K562 (cell line): Measurements from ENCODE around the gene EWSR1. TPM values are rescaled to one million over a fixed set of nuclear protein-coding genes. Genes with fewer than 3 reads are reported as not detected.

Experiments used
- CHD4 ChIP-seq: fragments of 200-600 bp; sonication (generic); IDR thresholded peaks from 3 replicates; pipeline ENCODE4 v1.6.1; 2012; ENCODE audit warnings: low read depth, mild to moderate bottlenecking, mixed read lengths, low read length, inconsistent platforms; ENCODE audit not compliant: insufficient read depth, insufficient replicate concordance, poor library complexity, severe bottlenecking
- CXXC5 ChIP-seq: fragments of 250-450 bp; sonication (Bioruptor Pico); IDR thresholded peaks from 2 replicates; pipeline ENCODE4 v1.8.0; 2022; ENCODE audit warnings: inconsistent platforms, mild to moderate bottlenecking, moderate library complexity
- ESRRA ChIP-seq: fragments of 450-650 bp; IDR thresholded peaks from 2 replicates; pipeline ENCODE4 v1.6.1; 2014; ENCODE audit warnings: low read depth, mild to moderate bottlenecking, moderate library complexity, borderline replicate concordance
- GATA2 ChIP-seq: sonication (generic); formaldehyde crosslinking; IDR thresholded peaks from 2 replicates; pipeline ENCODE4 v1.4.0; 2020; ENCODE audit warnings: mild to moderate bottlenecking, missing genetic modification reagents
- GTF2A2 ChIP-seq: IDR thresholded peaks from 2 replicates; pipeline ENCODE4 v1.6.1; 2016; ENCODE audit warnings: mild to moderate bottlenecking, missing genetic modification characterization, missing compliant biosample characterization
- GTF2E2 ChIP-seq: fragments of 200-800 bp; sonication (Bioruptor generic); IDR thresholded peaks from 2 replicates; pipeline ENCODE4 v1.6.1; 2016; ENCODE audit warnings: missing genetic modification characterization, missing compliant biosample characterization
- GTF2F1 ChIP-seq: IDR thresholded peaks from 2 replicates; pipeline ENCODE4 v1.6.1; 2011; ENCODE audit warnings: low read depth, low read length, improper control_type of control experiment
- HMGN3 ChIP-seq: IDR thresholded peaks from 2 replicates; pipeline ENCODE4 v1.6.1; 2011; ENCODE audit warnings: borderline replicate concordance, low read depth, mild to moderate bottlenecking, mixed read lengths, low read length; ENCODE audit not compliant: insufficient read length; ENCODE audit errors: extremely low read depth
- KLF10 ChIP-seq: fragments of 250-450 bp; sonication (Bioruptor Pico); IDR thresholded peaks from 2 replicates; pipeline ENCODE4 v1.6.1; 2021; ENCODE audit warnings: matching md5 sums
- NFE2 ChIP-seq: IDR thresholded peaks from 2 replicates; pipeline ENCODE4 v1.6.1; 2014; ENCODE audit warnings: antibody characterized with exemption, low read depth
- NFYB ChIP-seq: IDR thresholded peaks from 2 replicates; pipeline ENCODE4 v1.6.1; 2011; ENCODE audit warnings: mild to moderate bottlenecking, moderate library complexity; ENCODE audit not compliant: insufficient read length; ENCODE audit errors: extremely low read depth
- NONO ChIP-seq, 2 experiments: fragments of 200-400 bp in 1 of 2; fragments of 450-650 bp in 1 of 2; formaldehyde crosslinking in 1 of 2; IDR thresholded peaks; 2 replicates each; pipeline ENCODE4 v1.6.1; 2017; ENCODE audit warnings: low read depth in 2 of 2, mild to moderate bottlenecking in 2 of 2, moderate library complexity in 2 of 2, low read length in 1 of 2
- NUFIP1 ChIP-seq: fragments of 450-650 bp; IDR thresholded peaks from 2 replicates; pipeline ENCODE4 v1.6.1; 2018; ENCODE audit not compliant: partially characterized antibody
- OTX1 ChIP-seq: fragments of 450-650 bp; formaldehyde crosslinking; IDR thresholded peaks from 2 replicates; pipeline ENCODE4 v1.4.0; 2022; ENCODE audit warnings: mild to moderate bottlenecking
- SAFB2 ChIP-seq: fragments of 200-400 bp; formaldehyde crosslinking; IDR thresholded peaks from 2 replicates; pipeline ENCODE4 v1.6.1; 2018; ENCODE audit warnings: borderline replicate concordance, low read length, low read depth, moderate library complexity; ENCODE audit not compliant: severe bottlenecking
- SREBF2 ChIP-seq: sonication (generic); formaldehyde crosslinking; IDR thresholded peaks from 2 replicates; pipeline ENCODE4 v1.4.0; 2020; ENCODE audit warnings: mild to moderate bottlenecking, missing genetic modification reagents
- TAF9B ChIP-seq: fragments of 450-650 bp; IDR thresholded peaks from 2 replicates; pipeline ENCODE4 v1.6.1; 2018; ENCODE audit warnings: mild to moderate bottlenecking; ENCODE audit not compliant: partially characterized antibody
- ZBED1 ChIP-seq: IDR thresholded peaks from 2 replicates; pipeline ENCODE4 v1.6.1; 2014
- ZC3H8 ChIP-seq: fragments of 450-650 bp; IDR thresholded peaks from 2 replicates; pipeline ENCODE4 v1.6.1; 2017
- ZNF324 ChIP-seq: fragments of 250-450 bp; sonication (Bioruptor Pico); IDR thresholded peaks from 2 replicates; pipeline ENCODE4 v1.4.0; 2020; ENCODE audit warnings: mild to moderate bottlenecking
- ZNF584 ChIP-seq: fragments of 200-800 bp; sonication (Bioruptor generic); IDR thresholded peaks from 2 replicates; pipeline ENCODE4 v1.6.1; 2016; ENCODE audit warnings: low read depth, mild to moderate bottlenecking, missing genetic modification characterization, missing compliant biosample characterization
- ZNF79 ChIP-seq: fragments of 250-450 bp; sonication (Bioruptor Pico); IDR thresholded peaks from 2 replicates; pipeline ENCODE4 v1.4.0; 2020; ENCODE audit warnings: low read depth, mild to moderate bottlenecking, moderate library complexity
- polyA plus RNA-seq, 8 experiments: library from polyadenylated mRNA; depleted of rRNA in 4 of 8; stranded (reverse) in 5 of 8; unstranded in 3 of 8; fragments of >200 nt; fragmentation: Nextera tagmentation in 2 of 8; fragmentation: Illumina TruSeq in 1 of 8; extraction: Ambion mirVana in 2 of 8; extraction: Trizol in 1 of 8; gene quantifications; 2 replicates each; pipeline versions ENCODE4 v1.2.1 to v1.2.3, GENCODE V29; 2011 to 2014; ENCODE audit warnings: inconsistent platforms in 1 of 8, missing spikeins in 1 of 8
- total RNA-seq, 7 experiments: library from RNA; depleted of rRNA in 6 of 7; stranded (reverse); fragments of >200 nt in 6 of 7; fragmentation: Illumina TruSeq in 2 of 7; extraction: Trizol in 2 of 7; gene quantifications; 2 replicates each; pipeline versions ENCODE4 v1.2.1 to v1.2.3, GENCODE V29; 2011 to 2021; ENCODE audit warnings: low replicate concordance in 1 of 7
- TF ChIP-seq, protein P1 (sequence below): sonication (generic); formaldehyde crosslinking; IDR thresholded peaks from 2 replicates; pipeline ENCODE4 v1.8.0; 2022; ENCODE audit warnings: missing genetic modification reagents, mild to moderate bottlenecking, borderline replicate concordance
- TF ChIP-seq, protein P2 (sequence below): IDR thresholded peaks from 2 replicates; pipeline ENCODE4 v1.6.1; 2014; ENCODE audit warnings: antibody characterized with exemption
- TF ChIP-seq, protein P3 (sequence below): fragments of 450-650 bp; formaldehyde crosslinking; IDR thresholded peaks from 2 replicates; pipeline ENCODE4 v1.4.0; 2022; ENCODE audit warnings: missing genetic modification characterization

The EWSR1 gene
- total and polyA plus RNA-seq, 9 of the 15 experiments (the other 6 are each of a cell fraction or from before 2014, with no cell fraction given) = 83.3 to 450 (median 239) TPM

DNA sequence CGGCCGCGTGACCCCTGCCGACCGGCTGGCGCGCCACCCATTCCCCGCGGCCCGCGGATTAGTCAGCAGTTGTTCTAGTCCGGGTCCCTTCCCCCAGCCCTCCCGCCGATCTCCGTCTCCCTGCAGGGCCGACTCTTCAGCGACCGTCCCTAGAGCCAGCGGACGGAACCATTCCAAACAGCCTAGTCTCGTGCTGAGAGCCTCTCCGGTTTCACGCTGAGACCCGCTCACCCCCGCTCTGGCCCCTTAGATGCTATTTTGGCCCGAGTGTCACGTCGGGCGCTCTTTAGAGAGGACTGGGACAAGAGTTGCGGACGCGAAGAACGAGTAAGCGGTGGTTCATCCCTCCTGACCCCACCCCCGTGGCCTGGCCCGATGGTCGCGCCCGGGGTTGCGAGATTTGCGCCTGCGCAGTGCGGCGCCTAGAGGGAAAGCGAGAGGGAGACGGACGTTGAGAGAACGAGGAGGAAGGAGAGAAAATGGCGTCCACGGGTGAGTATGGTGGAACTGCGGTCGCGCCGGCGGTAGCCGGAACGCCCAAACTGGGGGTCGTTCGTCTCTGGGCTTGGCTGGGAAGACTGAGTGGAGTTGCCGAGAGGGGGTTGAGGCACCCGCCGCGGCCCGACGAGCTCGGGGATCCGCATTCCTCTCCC lies at the start of gene EWSR1, which contains the start of gene RHBDD3 (continued):
- TF ChIP-seq, protein P1, sequence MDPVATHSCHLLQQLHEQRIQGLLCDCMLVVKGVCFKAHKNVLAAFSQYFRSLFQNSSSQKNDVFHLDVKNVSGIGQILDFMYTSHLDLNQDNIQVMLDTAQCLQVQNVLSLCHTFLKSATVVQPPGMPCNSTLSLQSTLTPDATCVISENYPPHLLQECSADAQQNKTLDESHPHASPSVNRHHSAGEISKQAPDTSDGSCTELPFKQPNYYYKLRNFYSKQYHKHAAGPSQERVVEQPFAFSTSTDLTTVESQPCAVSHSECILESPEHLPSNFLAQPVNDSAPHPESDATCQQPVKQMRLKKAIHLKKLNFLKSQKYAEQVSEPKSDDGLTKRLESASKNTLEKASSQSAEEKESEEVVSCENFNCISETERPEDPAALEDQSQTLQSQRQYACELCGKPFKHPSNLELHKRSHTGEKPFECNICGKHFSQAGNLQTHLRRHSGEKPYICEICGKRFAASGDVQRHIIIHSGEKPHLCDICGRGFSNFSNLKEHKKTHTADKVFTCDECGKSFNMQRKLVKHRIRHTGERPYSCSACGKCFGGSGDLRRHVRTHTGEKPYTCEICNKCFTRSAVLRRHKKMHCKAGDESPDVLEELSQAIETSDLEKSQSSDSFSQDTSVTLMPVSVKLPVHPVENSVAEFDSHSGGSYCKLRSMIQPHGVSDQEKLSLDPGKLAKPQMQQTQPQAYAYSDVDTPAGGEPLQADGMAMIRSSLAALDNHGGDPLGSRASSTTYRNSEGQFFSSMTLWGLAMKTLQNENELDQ (CRISPR knock-in tag) = no peak
- TF ChIP-seq ZC3H8 (no peak), ZNF324 (CRISPR knock-in tag) (no peak), NFE2 (peak; percentile 80), CXXC5 (CRISPR knock-in tag) (peak; percentile 56), GATA2 (CRISPR knock-in tag) (no peak), GTF2F1 (0 out of 2 replicates have a peak, but pooled peaks have one; percentile 8), SAFB2 (no peak), OTX1 (no peak), ZBED1 (0 out of 2 replicates have a peak, but pooled peaks have one; percentile 11), SREBF2 (CRISPR knock-in tag) (no peak), GTF2E2 (0 out of 2 replicates have a peak, but pooled peaks have one; percentile 13), NUFIP1 (no peak), ZNF79 (CRISPR knock-in tag) (no peak), CHD4 (no peak), KLF10 (CRISPR knock-in tag) (no peak), TAF9B (peak; percentile 85), ESRRA (no peak; the same call in 1 of the 2 replicates), NONO (IDR thresholded peaks at IDR 0.05; ENCODE audit: low read depth in 2 of 2, low read length in 1 of 2) (peak in 1 of 2 experiments; percentile 99; a peak in 2 of 4 replicates), GTF2A2 (tag) (no peak), ZNF584 (CRISPR knock-in tag) (no peak), NFYB (no peak), HMGN3 (peak; percentile 88)
- TF ChIP-seq, protein P2, sequence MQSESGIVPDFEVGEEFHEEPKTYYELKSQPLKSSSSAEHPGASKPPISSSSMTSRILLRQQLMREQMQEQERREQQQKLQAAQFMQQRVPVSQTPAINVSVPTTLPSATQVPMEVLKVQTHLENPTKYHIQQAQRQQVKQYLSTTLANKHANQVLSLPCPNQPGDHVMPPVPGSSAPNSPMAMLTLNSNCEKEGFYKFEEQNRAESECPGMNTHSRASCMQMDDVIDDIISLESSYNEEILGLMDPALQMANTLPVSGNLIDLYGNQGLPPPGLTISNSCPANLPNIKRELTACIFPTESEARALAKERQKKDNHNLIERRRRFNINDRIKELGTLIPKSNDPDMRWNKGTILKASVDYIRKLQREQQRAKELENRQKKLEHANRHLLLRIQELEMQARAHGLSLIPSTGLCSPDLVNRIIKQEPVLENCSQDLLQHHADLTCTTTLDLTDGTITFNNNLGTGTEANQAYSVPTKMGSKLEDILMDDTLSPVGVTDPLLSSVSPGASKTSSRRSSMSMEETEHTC = 0 out of 2 replicates have a peak, but pooled peaks have one; percentile 47
- TF ChIP-seq, protein P3, sequence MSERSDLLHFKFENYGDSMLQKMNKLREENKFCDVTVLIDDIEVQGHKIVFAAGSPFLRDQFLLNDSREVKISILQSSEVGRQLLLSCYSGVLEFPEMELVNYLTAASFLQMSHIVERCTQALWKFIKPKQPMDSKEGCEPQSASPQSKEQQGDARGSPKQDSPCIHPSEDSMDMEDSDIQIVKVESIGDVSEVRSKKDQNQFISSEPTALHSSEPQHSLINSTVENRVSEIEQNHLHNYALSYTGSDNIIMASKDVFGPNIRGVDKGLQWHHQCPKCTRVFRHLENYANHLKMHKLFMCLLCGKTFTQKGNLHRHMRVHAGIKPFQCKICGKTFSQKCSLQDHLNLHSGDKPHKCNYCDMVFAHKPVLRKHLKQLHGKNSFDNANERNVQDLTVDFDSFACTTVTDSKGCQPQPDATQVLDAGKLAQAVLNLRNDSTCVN (CRISPR knock-in tag) = no peak
